Activated T-cell treated with anti-CD3 and anti-CD28 coated beads, Interleukin-2, amount 50 U/mL, for 4 hours (primary cell): ENCODE results near the gene SETD1B. TPM values are rescaled to one million over a fixed set of nuclear protein-coding genes. Genes with fewer than 3 reads are reported as not detected.
"Not testable (repeated sequence)": the region's sequence is repeated elsewhere in the genome, so short reads cannot be mapped to it uniquely, and the experiment has no call there.

ENCODE experiments used
- ATAC-seq, 2 donors: fragments of 200-7000 bp; cut with Tn5 transposase; one replicate each; pipeline ENCODE4 v1.10.0; 2021
- DNase-seq: peaks from one replicate; pipeline ENCODE4 v3.0.0-alpha.2; 2020
- H3K27me3 Mint-ChIP-seq: one replicate; pipeline ENCODE4 v1.8.0; 2021; ENCODE audit warnings: low read depth, mixed read lengths
- H3K36me3 Mint-ChIP-seq: one replicate; pipeline ENCODE4 v1.8.0; 2022; ENCODE audit warnings: mixed read lengths; ENCODE audit not compliant: insufficient read depth
- H3K4me1 Mint-ChIP-seq: one replicate; pipeline ENCODE4 v1.8.0; 2021; ENCODE audit warnings: low read depth, mixed read lengths
- H3K4me3 Mint-ChIP-seq: one replicate; pipeline ENCODE4 v1.8.0; 2021; ENCODE audit warnings: mild to moderate bottlenecking, moderate library complexity, mixed read lengths
- H3K9me3 Mint-ChIP-seq: one replicate; pipeline ENCODE4 v1.8.0; 2021; ENCODE audit warnings: mixed read lengths
- total RNA-seq, 3 donors: library from RNA; stranded (reverse); gene quantifications; one replicate each; pipeline ENCODE4 v1.2.1, GENCODE V29; 2021

SETD1B gene
- 10 to 100 TPM; 30.4 to 32.7 (median 31.7) TPM for total RNA-seq

DNA sequence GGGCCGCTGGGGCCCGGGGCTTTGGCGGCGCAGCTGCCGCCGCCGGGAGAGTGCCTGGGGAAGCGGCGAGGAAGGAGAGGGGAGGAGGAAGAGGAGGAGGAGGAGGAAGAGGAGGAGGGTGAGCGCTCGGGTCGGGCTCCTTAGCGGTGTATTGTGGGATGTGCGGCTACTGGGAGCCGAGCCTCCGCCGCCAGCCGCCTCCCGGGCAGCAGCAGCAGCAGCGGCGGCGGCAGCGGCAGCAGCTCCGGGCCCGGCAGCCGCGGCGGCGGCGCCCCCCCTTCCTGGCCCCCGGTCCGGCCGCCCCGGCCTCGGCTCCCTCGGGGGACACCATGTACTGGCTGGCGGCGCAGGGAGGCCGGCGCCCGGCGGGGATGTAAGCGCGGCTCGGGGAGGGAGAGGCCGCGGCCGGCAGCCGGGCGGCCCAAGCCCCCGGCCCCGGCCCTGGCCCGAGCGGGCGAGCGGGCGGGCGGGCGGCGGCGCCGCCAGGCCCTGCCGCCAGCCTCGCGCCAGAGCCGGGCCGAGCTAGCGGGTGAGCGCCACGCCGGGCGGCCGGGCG is at the start of gene SETD1B:
SETD1B (plus strand) TSS at position 149 of the 556 bp plus-strand sequence. CDS start 729 bp downstream, outside the sequence.
- peak; percentile 9 to 12 for ATAC-seq
- Mint-ChIP-seq H3K27me3 (no peaks in the 10 kb centered on the region), H3K9me3 (no peaks in the 10 kb centered on the region)

DNA sequence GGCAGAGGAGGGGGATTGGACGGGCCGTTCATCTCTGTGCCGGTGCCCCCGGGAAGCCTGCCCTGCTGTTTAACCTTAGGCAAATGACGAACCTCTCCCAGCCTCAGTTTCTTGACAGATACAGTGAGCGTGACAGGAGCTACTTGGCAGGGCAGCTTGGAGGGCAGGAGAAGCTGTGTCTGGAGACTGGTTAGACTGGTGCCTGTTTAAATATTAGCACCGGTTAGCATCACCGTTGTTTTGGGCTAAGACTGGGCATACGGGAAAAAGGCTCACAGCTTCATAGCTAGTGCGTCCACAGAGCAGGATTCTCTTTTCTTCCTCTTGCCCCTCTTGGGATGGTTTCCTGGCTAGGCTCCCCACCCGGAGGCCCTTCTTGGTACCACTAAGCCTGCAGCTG is 49.0 kb upstream of the SETD1B start:
- H3K4me1 Mint-ChIP-seq: peaks cover 14% of the 10 kb centered on the region
- H3K9me3 Mint-ChIP-seq: no peaks in the 10 kb centered on the region
- H3K36me3 Mint-ChIP-seq: peaks cover 5% of the 10 kb centered on the region
- ATAC-seq (no peak), DNase-seq (no peak)
- H3K4me3 Mint-ChIP-seq: no peak overlapping the region
- no peaks in the 10 kb centered on the region for H3K27me3 Mint-ChIP-seq

More for the DNA sequence above, at the start of gene SETD1B:
- DNase-seq: peak; percentile 44
- H3K36me3 Mint-ChIP-seq: peaks cover 10% of the 10 kb centered on the region
- peaks cover 37% of the 10 kb centered on the region for H3K4me1 Mint-ChIP-seq
- peak within 1 kb of the TSS; percentile 97 for H3K4me3 Mint-ChIP-seq

DNA sequence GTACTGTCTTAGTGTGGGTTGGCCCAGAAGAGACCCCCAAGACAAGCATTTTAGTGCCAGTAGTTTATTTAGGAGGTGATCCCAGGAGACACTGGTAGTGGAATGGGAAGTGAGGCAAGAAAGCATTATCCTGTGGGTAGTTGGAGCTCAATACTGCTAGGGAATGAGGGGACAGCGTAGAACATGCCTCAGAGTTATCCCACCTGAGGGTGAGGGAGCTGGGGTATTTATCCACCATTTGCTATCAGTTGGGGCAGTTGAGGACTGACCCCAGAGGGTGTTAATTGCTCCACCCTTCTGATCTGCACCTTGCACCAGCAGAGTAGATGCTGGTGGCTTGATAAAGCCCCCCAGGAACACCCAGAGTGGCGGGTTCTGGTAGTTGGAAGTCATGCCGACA is 48.2 kb upstream of the SETD1B start:
- DNase-seq (no peak), ATAC-seq (no peak)
- Mint-ChIP-seq H3K4me1 (peaks cover 11% of the 10 kb centered on the region), H3K9me3 (no peaks in the 10 kb centered on the region), H3K4me3 (no peak overlapping the region), H3K27me3 (no peaks in the 10 kb centered on the region), H3K36me3 (peaks cover 6% of the 10 kb centered on the region)

DNA sequence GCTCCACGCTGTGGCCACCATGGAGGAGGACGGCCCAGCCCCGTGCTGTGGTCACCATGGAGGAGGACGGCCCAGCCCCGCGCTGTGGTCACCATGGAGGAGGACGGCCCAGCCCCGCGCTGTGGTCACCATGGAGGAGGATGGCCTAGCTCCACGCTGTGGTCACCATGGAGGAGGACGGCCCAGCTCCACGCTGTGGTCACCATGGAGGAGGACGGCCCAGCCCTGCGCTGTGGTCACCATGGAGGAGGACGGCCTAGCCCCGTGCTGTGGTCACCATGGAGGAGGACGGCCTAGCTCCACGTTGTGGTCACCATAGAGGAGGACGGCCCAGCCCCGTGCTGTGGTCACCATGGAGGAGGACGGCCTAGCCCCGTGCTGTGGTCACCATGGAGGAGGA is 45.3 kb upstream of the SETD1B start:
- not testable (repeated sequence) for H3K36me3 Mint-ChIP-seq, H3K9me3 Mint-ChIP-seq, H3K4me3 Mint-ChIP-seq, DNase-seq, H3K27me3 Mint-ChIP-seq, H3K4me1 Mint-ChIP-seq, ATAC-seq

DNA sequence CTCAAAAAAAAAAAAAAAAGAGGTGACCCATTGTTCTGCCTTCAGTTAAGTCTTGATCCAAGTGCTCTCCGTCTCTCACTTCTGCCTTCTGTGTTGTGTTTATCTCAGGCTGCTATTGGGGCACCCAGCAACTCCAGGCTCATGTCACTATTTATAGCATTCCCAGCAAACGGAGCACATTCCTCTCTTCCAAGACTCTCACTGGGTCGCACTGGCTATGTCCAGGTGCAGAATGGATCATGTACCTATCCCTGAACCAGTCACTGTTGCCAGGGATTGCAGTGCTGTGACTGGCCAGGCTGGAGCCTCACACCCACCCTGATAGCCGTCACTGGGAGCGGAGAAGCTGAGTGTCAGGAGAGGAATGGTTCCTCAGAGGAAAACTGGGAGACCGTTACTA is 41.5 kb upstream of the SETD1B start:
- Mint-ChIP-seq H3K36me3 (peaks cover 4% of the 10 kb centered on the region), H3K9me3 (no peaks in the 10 kb centered on the region), H3K4me1 (no peaks in the 10 kb centered on the region), H3K4me3 (no peak overlapping the region), H3K27me3 (no peaks in the 10 kb centered on the region)
- DNase-seq (no peak), ATAC-seq (no peak)

DNA sequence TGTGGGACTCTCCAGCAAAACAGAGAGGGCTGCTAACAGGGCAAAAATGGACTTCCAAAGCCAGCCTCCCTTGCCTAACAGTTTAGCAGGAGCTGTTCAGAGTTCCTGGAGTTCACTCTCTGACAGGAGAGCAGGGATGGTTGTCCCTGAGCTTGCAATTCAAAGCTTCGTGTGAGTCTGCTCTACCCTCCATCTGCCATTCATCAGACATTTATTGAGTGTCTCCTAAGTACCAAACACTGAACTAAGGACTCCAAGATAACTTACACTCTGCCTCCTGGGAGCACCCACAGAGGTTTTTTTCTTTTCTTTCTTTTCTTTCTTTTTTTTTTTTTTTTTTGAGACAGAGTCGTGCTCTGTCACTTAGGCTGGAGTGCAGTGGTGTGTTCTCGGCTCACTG is 39.0 kb upstream of the SETD1B start:
- Mint-ChIP-seq H3K4me1 (no peaks in the 10 kb centered on the region), H3K36me3 (peaks cover 4% of the 10 kb centered on the region), H3K27me3 (no peaks in the 10 kb centered on the region), H3K9me3 (no peaks in the 10 kb centered on the region), H3K4me3 (no peak overlapping the region)
- DNase-seq: no peak
- ATAC-seq: no peak

DNA sequence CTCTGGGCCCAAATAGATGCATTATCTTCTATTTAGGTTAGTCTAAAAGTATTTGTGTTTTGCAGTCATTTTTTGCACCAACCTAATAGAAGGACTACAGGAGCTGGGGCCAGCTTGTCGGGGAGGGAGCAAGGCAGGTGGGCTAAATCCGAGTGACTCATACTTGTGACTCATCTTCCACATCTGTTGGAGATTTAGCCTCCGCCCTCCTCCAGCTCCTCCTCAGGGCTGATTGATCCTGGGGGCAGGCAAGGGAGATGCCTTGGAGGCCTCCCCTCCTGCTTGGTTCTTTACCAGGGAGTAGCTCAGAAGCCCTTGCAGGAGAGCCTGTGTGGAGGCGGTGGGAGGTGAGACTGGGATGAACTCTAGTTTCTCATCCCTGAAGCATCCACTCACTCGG is 38.2 kb upstream of the SETD1B start:
- Mint-ChIP-seq H3K4me1 (no peaks in the 10 kb centered on the region), H3K27me3 (no peaks in the 10 kb centered on the region), H3K9me3 (no peaks in the 10 kb centered on the region), H3K4me3 (no peak overlapping the region), H3K36me3 (peaks cover 2% of the 10 kb centered on the region)
- DNase-seq (no peak), ATAC-seq (no peak)

DNA sequence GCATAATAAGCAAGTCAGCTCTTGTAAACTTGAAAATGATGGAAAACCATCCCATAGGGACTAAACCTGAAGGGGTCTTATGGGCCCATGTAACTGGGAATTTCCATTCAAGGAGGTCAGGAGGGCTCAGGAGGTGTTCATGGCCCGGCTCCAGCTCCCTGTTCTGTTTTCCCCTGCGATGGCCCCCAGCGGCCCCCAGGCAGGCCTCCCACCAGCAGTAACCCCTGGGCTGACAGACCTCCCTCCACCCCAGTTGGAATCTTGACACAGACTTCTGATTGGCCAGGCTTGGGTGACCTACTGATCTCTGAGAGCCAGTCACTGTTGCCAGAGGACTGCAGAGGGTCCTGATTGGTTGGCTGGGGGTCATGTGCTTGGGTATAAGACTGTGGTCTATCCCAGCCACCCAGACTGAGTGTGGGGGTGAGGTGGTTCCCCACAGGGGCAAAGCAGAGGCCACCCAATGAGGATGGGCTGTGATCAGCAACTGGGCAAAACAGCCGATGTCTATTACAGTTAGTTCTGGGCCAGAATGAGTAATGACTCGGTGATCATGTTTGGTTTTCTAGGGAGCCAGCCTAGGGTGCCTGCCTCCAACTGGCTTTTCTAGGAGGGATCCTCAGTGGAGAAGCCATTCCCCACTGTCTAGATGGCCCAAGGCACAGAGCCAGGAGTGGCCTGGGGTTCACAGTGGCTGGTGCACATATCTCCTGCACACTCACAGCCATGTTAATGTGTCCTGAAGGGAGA is 37.3 kb upstream of the SETD1B start:
- peaks cover 2% of the 10 kb centered on the region for H3K36me3 Mint-ChIP-seq
- H3K4me3 Mint-ChIP-seq: no peak overlapping the region
- H3K9me3 Mint-ChIP-seq: no peaks in the 10 kb centered on the region

DNA sequence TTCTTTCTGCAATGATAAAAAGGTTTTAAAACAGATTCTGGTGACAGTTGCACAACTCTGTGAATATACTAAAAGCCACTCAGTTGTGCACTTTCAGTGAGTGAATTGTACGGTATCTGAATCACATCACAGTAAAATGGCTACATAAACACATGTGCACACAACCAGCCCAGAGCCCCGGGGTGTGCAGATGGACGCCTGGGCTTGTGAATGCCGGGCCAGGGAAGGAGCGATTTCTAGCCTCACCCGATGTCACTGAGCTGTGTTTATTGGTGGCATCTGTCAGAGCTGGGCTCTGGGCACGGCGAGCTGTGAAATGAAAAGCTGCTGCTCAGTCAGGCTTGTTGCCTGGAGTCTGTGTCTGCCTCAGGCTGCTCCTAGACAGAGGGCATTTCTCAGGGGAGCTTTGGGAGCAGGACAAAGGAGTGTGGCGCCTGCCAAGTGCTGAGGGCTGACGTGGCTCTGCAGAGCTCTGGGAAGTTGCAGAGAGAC is 36.2 kb upstream of the SETD1B start:
- Mint-ChIP-seq H3K27me3 (no peaks in the 10 kb centered on the region), H3K36me3 (no peaks in the 10 kb centered on the region), H3K4me1 (no peaks in the 10 kb centered on the region), H3K9me3 (no peaks in the 10 kb centered on the region), H3K4me3 (no peak overlapping the region)
- DNase-seq: no peak
- ATAC-seq: no peak

More for the DNA sequence above, 37.3 kb upstream of the SETD1B start:
- DNase-seq (no peak), ATAC-seq (peak; percentile 21 to 27)
- Mint-ChIP-seq H3K27me3 (no peaks in the 10 kb centered on the region), H3K4me1 (no peaks in the 10 kb centered on the region)

DNA sequence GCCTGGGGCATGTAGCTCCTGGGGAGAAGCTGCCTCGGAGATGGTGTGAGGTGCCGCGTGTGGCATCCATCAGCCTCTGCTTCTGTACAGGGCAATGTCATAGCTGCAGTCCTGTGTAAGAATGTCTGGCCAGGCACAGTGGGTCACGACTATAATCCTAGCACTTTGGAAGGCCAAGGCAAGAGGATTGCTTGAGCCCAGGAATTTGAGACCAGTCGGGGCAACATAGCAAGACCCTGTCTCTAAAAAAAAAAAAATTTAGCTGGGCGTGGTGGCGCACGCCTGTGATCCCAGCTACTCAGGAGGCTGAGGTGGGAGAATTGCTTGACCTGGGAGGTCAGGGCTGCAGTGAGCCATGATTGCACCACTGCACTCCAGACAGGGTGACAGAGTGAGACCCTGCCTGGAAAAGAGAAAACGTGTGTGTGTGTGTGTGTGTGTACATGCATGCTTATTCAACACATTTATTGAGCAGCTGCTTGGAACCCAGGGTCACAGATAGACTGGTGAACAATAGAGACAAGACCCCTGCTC is 34.4 kb upstream of the SETD1B start:
- H3K27me3 Mint-ChIP-seq: no peaks in the 10 kb centered on the region
- no peak overlapping the region for H3K4me3 Mint-ChIP-seq
- no peaks in the 10 kb centered on the region for H3K36me3 Mint-ChIP-seq
- H3K4me1 Mint-ChIP-seq: peaks cover 8% of the 10 kb centered on the region
- DNase-seq (no peak), ATAC-seq (no peak)
- H3K9me3 Mint-ChIP-seq: no peaks in the 10 kb centered on the region

DNA sequence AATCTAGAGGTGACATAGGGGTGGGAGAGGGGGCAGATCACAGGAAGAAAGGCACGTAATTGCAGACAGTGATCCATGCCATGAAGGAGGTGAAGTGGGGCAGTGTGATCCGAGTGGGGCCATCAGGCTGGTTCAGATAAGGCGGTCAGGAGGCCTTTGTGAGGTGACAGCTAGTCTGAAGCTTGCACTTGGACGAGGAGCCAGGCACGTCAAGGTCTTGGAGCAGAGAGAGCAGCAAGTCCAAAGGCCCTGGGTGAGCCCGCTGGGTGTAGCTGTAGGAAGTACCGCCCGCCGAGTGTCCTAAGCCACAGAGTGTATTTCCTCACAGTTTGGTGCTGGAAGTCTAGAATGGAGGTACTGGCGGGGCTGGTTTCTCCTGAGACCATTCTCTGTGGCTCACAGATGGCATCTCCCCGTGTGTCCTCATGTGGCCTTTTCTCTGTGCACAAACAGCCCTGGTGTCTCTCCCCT is 33.9 kb upstream of the SETD1B start:
- Mint-ChIP-seq H3K9me3 (no peaks in the 10 kb centered on the region), H3K4me1 (peaks cover 8% of the 10 kb centered on the region), H3K27me3 (no peaks in the 10 kb centered on the region), H3K36me3 (no peaks in the 10 kb centered on the region), H3K4me3 (no peak overlapping the region)
- DNase-seq (no peak), ATAC-seq (no peak)

DNA sequence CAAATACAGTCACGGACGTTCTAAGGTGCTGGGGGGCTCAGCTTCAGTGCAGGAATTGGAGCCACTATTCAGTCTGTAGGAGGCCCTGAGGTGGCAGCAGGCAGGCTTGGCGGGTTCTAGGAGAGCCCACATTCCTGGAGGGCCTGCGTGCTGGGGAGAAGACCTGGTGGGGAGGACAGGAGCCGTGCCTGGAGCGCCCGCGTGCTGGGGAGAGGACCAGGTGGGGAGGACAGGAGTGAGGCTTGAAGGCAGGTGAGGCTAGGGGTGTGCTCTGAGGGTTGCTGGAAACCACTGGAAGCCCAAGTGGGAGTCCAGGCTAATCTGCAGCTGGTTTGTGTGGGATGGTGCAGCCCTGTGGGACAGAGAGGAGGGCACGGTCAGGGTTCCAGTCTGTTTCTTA is 33.4 kb upstream of the SETD1B start:
- H3K9me3 Mint-ChIP-seq: no peaks in the 10 kb centered on the region
- peaks cover 8% of the 10 kb centered on the region for H3K4me1 Mint-ChIP-seq

DNA sequence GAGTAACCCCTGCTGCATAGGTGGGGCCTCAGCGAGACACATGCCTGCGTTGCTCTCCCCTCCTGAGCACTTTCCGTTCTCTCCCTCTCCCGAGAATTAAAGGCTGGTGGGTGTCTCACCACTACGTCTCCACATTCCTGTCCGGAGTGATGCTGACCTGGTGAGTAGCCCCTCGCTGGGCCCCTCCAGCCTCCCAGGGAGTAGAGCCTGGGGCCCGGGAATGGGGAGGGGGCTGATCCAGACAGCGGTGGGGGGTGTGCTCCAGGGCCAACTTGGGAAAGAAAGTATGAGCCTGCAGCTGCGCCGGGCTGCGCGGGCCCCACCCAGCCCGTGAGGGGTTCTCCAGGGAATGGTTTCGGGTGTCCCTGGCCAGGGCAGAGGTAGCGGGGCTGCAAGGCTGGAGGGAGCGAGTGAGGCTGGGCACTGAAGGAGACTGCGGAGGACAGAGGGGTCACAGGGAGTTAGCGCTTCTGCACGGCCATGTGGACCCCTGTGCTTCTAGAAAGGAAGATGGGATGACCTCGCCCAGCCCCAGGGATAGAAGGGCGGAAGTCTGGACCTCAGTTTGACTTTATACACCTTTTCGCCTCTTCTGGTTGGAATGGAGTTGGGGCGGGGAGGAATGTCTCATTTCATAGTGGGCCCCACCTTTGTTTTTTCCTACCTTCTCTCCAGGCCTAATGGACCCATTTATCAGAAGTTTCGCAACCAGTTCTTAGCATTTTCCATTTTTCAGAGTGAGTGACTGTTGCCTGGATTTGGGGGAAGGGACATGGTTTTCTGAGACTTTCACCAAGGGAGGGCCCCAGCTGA is 32.8 kb upstream of the SETD1B start:
- no peaks in the 10 kb centered on the region for H3K9me3 Mint-ChIP-seq
- peaks cover 8% of the 10 kb centered on the region for H3K4me1 Mint-ChIP-seq

More for the DNA sequence above, 33.4 kb upstream of the SETD1B start:
- ATAC-seq: no peak
- no peak for DNase-seq
- H3K4me3 Mint-ChIP-seq: no peak overlapping the region
- no peaks in the 10 kb centered on the region for H3K27me3 Mint-ChIP-seq
- H3K36me3 Mint-ChIP-seq: no peaks in the 10 kb centered on the region

More for the DNA sequence above, 32.8 kb upstream of the SETD1B start:
- DNase-seq: no peak
- no peak overlapping the region for H3K4me3 Mint-ChIP-seq
- H3K36me3 Mint-ChIP-seq: no peaks in the 10 kb centered on the region
- no peak for ATAC-seq
- no peaks in the 10 kb centered on the region for H3K27me3 Mint-ChIP-seq
